ENCODE measurements around the gene CSNK1D. TPM values are rescaled to one million over a fixed set of nuclear protein-coding genes. Genes with fewer than 3 reads are reported as not detected.

CSNK1D gene
- total RNA-seq, 4 donors from 2014 or later, result 52.3 to 142 (median 58.8) TPM

DNA sequence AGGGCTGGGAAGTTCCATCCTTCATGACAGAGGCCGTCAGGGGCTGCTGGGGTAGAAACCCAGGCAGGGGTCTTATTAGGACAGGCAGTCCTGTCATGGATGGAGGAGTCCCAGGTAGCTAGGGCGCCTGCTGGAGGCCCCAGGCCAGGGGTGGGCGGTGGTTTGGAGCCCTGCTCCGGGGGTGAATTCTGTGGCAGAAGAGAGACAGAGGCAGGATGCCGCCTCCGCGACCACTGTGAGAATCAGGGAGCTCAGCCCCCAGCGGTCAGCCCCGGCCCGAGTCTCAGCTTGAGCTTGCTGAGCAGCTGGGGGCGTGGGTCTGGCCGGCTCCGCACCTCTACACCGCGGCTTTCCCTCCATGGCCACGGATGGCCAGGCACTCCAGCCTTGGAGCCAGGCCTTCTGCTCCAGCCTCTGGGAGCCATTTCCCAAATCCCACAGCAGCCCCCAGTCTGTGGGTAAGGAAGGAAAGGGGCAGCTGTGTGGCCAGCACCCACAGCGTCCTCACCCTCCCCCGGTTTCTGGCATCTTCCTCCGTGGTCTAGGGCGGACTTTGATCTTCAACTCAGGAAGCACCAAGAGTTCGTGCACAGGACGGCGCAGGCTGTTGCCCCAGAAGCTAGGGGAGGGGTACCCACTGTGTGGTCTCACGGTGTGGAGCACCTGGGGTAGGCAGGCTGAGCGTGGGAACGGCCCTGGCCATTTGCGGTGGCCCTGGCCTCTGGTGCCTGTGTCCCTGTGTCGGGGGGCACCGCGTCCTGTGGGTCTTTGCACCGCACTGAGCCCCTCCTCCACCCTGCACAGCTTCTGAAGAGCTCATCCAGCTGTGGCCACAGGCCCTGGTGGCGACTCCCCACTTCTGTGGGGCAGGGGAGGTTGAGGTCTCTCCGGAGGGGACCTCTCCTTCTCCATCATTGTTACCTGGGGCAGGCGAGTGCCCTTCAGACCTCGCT is 29.8 kb upstream of the CSNK1D start:
- TF ChIP-seq EP300 (IDR thresholded peaks at IDR 0.05), result no peak
- TF ChIP-seq POLR2A (IDR thresholded peaks at IDR 0.05), result no peak
- no peak for TF ChIP-seq POLR2AphosphoS5 (IDR thresholded peaks at IDR 0.05)
- TF ChIP-seq, protein P1, sequence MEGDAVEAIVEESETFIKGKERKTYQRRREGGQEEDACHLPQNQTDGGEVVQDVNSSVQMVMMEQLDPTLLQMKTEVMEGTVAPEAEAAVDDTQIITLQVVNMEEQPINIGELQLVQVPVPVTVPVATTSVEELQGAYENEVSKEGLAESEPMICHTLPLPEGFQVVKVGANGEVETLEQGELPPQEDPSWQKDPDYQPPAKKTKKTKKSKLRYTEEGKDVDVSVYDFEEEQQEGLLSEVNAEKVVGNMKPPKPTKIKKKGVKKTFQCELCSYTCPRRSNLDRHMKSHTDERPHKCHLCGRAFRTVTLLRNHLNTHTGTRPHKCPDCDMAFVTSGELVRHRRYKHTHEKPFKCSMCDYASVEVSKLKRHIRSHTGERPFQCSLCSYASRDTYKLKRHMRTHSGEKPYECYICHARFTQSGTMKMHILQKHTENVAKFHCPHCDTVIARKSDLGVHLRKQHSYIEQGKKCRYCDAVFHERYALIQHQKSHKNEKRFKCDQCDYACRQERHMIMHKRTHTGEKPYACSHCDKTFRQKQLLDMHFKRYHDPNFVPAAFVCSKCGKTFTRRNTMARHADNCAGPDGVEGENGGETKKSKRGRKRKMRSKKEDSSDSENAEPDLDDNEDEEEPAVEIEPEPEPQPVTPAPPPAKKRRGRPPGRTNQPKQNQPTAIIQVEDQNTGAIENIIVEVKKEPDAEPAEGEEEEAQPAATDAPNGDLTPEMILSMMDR (IDR thresholded peaks at IDR 0.05), result no peak
- Histone ChIP-seq H3K4me3 (no peak overlapping the region), H3K27me3 (no peaks in the 10 kb centered on the region), H3K9me3 (no peaks in the 10 kb centered on the region), H3K36me3 (no peaks in the 10 kb centered on the region), H3K27ac (no peak overlapping the region), H3K4me1 (peaks cover 29% of the 10 kb centered on the region)
- 76% methylated on average over 10 of the region's 35 CpGs for WGBS
- no peak for DNase-seq (ENCODE audit: low spot score in 2 of 2)

GRCh38 chr17:82302568-82302963 is 29.1 kb upstream of the CSNK1D start:
- WGBS, result 91% methylated on average over 12 of the region's 15 CpGs
- no peak for DNase-seq (ENCODE audit: low spot score in 2 of 2)
- peaks cover 36% of the 10 kb centered on the region for H3K4me1 ChIP-seq
- H3K4me3 ChIP-seq, result no peak overlapping the region
- TF ChIP-seq, protein P1 (IDR thresholded peaks at IDR 0.05), result no peak
- no peak for TF ChIP-seq EP300 (IDR thresholded peaks at IDR 0.05)
- no peak for TF ChIP-seq POLR2A (IDR thresholded peaks at IDR 0.05)
- TF ChIP-seq POLR2AphosphoS5 (IDR thresholded peaks at IDR 0.05), result no peak
- no peaks in the 10 kb centered on the region for H3K27me3 ChIP-seq
- no peaks in the 10 kb centered on the region for H3K9me3 ChIP-seq
- no peak overlapping the region for H3K27ac ChIP-seq
- H3K36me3 ChIP-seq, result no peaks in the 10 kb centered on the region

- Histone ChIP-seq H3K36me3 (no peaks in the 10 kb centered on the region), H3K4me1 (peaks cover 41% of the 10 kb centered on the region), H3K27me3 (no peaks in the 10 kb centered on the region), H3K9me3 (no peaks in the 10 kb centered on the region), H3K27ac (no peak overlapping the region), H3K4me3 (no peak overlapping the region)
- TF ChIP-seq, protein P1 (IDR thresholded peaks at IDR 0.05), result no peak
- TF ChIP-seq EP300 (IDR thresholded peaks at IDR 0.05) (no peak), POLR2AphosphoS5 (IDR thresholded peaks at IDR 0.05) (no peak), POLR2A (IDR thresholded peaks at IDR 0.05) (no peak)
- 50% methylated on average over 15 of the region's 23 CpGs for WGBS
- no peak for DNase-seq (ENCODE audit: low spot score in 2 of 2)
Observed at GRCh38 chr17:82301916-82302567, 28.5 kb upstream of the CSNK1D start.

DNA sequence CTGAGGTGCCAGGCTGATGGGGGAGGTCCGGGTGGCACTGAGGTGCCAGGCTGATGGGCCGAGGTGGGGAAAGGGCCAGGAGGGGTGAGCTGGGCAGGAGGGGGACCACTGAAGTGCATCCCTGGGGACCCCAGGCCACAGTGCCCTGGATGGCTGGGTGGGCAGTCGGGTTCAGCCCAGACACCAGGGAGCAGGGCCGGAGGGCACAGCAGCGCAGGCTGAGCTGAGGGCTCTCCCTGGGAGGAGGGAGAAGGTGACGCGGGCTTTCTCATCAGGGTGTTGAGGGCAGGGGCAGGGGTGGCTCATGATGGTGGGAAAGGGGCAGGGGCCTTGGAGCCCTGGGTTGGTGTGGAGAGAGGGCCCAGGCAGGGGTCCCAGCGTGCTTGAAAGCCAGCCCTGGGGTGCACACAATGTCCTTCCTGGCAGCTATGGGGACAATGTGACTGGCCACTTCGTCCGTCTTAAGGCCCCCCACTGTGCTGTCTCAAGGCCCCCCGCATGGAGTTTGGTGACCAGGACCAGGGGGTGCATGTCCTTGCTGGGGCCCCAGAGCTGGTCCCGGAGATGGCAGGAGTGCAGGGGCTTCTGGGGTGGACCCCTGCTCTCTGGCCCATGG is 27.9 kb upstream of the CSNK1D start:
- no peaks in the 10 kb centered on the region for H3K27me3 ChIP-seq
- TF ChIP-seq EP300 (IDR thresholded peaks at IDR 0.05) (no peak), POLR2AphosphoS5 (IDR thresholded peaks at IDR 0.05) (no peak), POLR2A (IDR thresholded peaks at IDR 0.05) (no peak)
- TF ChIP-seq, protein P1 (IDR thresholded peaks at IDR 0.05), result no peak
- H3K36me3 ChIP-seq, result no peaks in the 10 kb centered on the region
- no peak for DNase-seq (ENCODE audit: low spot score in 2 of 2)
- no peaks in the 10 kb centered on the region for H3K9me3 ChIP-seq
- 91% methylated on average over 8 of the region's 12 CpGs for WGBS
- H3K4me3 ChIP-seq, result no peak overlapping the region
- peaks cover 47% of the 10 kb centered on the region for H3K4me1 ChIP-seq
- no peak overlapping the region for H3K27ac ChIP-seq

Measured in suprapubic skin (tissue), 4 donors.